ENCODE measurements around the gene STUM. TPM values are rescaled to one million over a fixed set of nuclear protein-coding genes. Genes with fewer than 3 reads are reported as not detected.

The STUM gene
- total and polyA plus RNA-seq, 2 donors: 0.80 to 1.0 TPM

GRCh38 chr1:226603022-226603857, 54.7 kb downstream of the STUM start:
- H3K4me3 ChIP-seq (ENCODE audit: low read length in 2 of 2): no peak overlapping the region
- H3K27ac ChIP-seq (ENCODE audit: low read depth in 1 of 2, low read length in 1 of 2): peak overlapping the region; percentile 41 to 43
- WGBS: 92% methylated on average over 8 of the region's 8 CpGs
- H3K36me3 ChIP-seq (ENCODE audit: control insufficient read depth in 2 of 2, insufficient read depth in 2 of 2, low read length in 1 of 2): no peaks in the 10 kb centered on the region
- H3K9me3 ChIP-seq (ENCODE audit: control insufficient read depth in 2 of 2, insufficient read depth in 1 of 2, low read length in 1 of 2): no peaks in the 10 kb centered on the region
- peaks cover 0 to 7% of the 10 kb centered on the region in 2 donors for H3K4me1 ChIP-seq (ENCODE audit: control insufficient read depth in 2 of 2, insufficient read depth in 2 of 2, low read length in 2 of 2)
- DNase-seq (ENCODE audit: low read depth in 6 of 9, low spot score in 9 of 9): peak in 1 of 9 donors; percentile 19
- H3K27me3 ChIP-seq (ENCODE audit: control insufficient read depth in 2 of 2, insufficient read depth in 1 of 2, low read length in 1 of 2): peaks cover 3 to 4% of the 10 kb centered on the region in 2 donors

- 89% methylated on average over 19 of the region's 19 CpGs for WGBS
- H3K4me1 ChIP-seq (ENCODE audit: control insufficient read depth in 2 of 2, insufficient read depth in 2 of 2, low read length in 2 of 2): peaks cover 0 to 7% of the 10 kb centered on the region in 2 donors
These were observed 55.4 kb downstream of the STUM start for GRCh38 chr1:226603858-226604559.

GRCh38 chr1:226604560-226605317, 56.2 kb downstream of the STUM start:
- Histone ChIP-seq H3K4me1 (ENCODE audit: control insufficient read depth in 2 of 2, insufficient read depth in 2 of 2, low read length in 2 of 2) (peaks cover 0 to 7% of the 10 kb centered on the region in 2 donors), H3K27me3 (ENCODE audit: control insufficient read depth in 2 of 2, insufficient read depth in 1 of 2, low read length in 1 of 2) (peaks cover 5 to 8% of the 10 kb centered on the region in 2 donors), H3K27ac (ENCODE audit: low read depth in 1 of 2, low read length in 1 of 2) (no peak overlapping the region), H3K36me3 (ENCODE audit: control insufficient read depth in 2 of 2, insufficient read depth in 2 of 2, low read length in 1 of 2) (no peaks in the 10 kb centered on the region), H3K4me3 (ENCODE audit: low read length in 2 of 2) (no peak overlapping the region), H3K9me3 (ENCODE audit: control insufficient read depth in 2 of 2, insufficient read depth in 1 of 2, low read length in 1 of 2) (no peaks in the 10 kb centered on the region)
- WGBS: 95% methylated on average over 9 of the region's 9 CpGs
- DNase-seq (ENCODE audit: low read depth in 6 of 9, low spot score in 9 of 9): no peak

More at GRCh38 chr1:226603858-226604559, 55.4 kb downstream of the STUM start:
- H3K27me3 ChIP-seq (ENCODE audit: control insufficient read depth in 2 of 2, insufficient read depth in 1 of 2, low read length in 1 of 2): peaks cover 4 to 5% of the 10 kb centered on the region in 2 donors
- DNase-seq (ENCODE audit: low read depth in 6 of 9, low spot score in 9 of 9): no peak
- H3K4me3 ChIP-seq (ENCODE audit: low read length in 2 of 2): no peak overlapping the region
- no peaks in the 10 kb centered on the region for H3K36me3 ChIP-seq (ENCODE audit: control insufficient read depth in 2 of 2, insufficient read depth in 2 of 2, low read length in 1 of 2)
- H3K27ac ChIP-seq (ENCODE audit: low read depth in 1 of 2, low read length in 1 of 2): no peak overlapping the region
- no peaks in the 10 kb centered on the region for H3K9me3 ChIP-seq (ENCODE audit: control insufficient read depth in 2 of 2, insufficient read depth in 1 of 2, low read length in 1 of 2)

- DNase-seq (ENCODE audit: low read depth in 6 of 9, low spot score in 9 of 9): no peak
- Histone ChIP-seq H3K36me3 (ENCODE audit: control insufficient read depth in 2 of 2, insufficient read depth in 2 of 2, low read length in 1 of 2) (no peaks in the 10 kb centered on the region), H3K4me1 (ENCODE audit: control insufficient read depth in 2 of 2, insufficient read depth in 2 of 2, low read length in 2 of 2) (peaks cover 0 to 7% of the 10 kb centered on the region in 2 donors), H3K27ac (ENCODE audit: low read depth in 1 of 2, low read length in 1 of 2) (no peak overlapping the region), H3K4me3 (ENCODE audit: low read length in 2 of 2) (no peak overlapping the region), H3K27me3 (ENCODE audit: control insufficient read depth in 2 of 2, insufficient read depth in 1 of 2, low read length in 1 of 2) (peaks cover 5 to 8% of the 10 kb centered on the region in 2 donors), H3K9me3 (ENCODE audit: control insufficient read depth in 2 of 2, insufficient read depth in 1 of 2, low read length in 1 of 2) (no peaks in the 10 kb centered on the region)
- WGBS: 95% methylated on average over 9 of the region's 9 CpGs
These were observed 56.9 kb downstream of the STUM start for GRCh38 chr1:226605318-226605950.

GRCh38 chr1:226606311-226607267, 58.0 kb downstream of the STUM start:
- peaks cover 0 to 7% of the 10 kb centered on the region in 2 donors for H3K4me1 ChIP-seq (ENCODE audit: control insufficient read depth in 2 of 2, insufficient read depth in 2 of 2, low read length in 2 of 2)
- H3K27me3 ChIP-seq (ENCODE audit: control insufficient read depth in 2 of 2, insufficient read depth in 1 of 2, low read length in 1 of 2): peaks cover 5 to 8% of the 10 kb centered on the region in 2 donors
- H3K9me3 ChIP-seq (ENCODE audit: control insufficient read depth in 2 of 2, insufficient read depth in 1 of 2, low read length in 1 of 2): no peaks in the 10 kb centered on the region
- H3K36me3 ChIP-seq (ENCODE audit: control insufficient read depth in 2 of 2, insufficient read depth in 2 of 2, low read length in 1 of 2): no peaks in the 10 kb centered on the region
- DNase-seq (ENCODE audit: low read depth in 6 of 9, low spot score in 9 of 9): no peak
- H3K4me3 ChIP-seq (ENCODE audit: low read length in 2 of 2): no peak overlapping the region
- WGBS: 95% methylated on average over 11 of the region's 11 CpGs
- no peak overlapping the region for H3K27ac ChIP-seq (ENCODE audit: low read depth in 1 of 2, low read length in 1 of 2)

- Histone ChIP-seq H3K4me1 (ENCODE audit: control insufficient read depth in 2 of 2, insufficient read depth in 2 of 2, low read length in 2 of 2) (peaks cover 0 to 7% of the 10 kb centered on the region in 2 donors), H3K4me3 (ENCODE audit: low read length in 2 of 2) (no peak overlapping the region), H3K27me3 (ENCODE audit: control insufficient read depth in 2 of 2, insufficient read depth in 1 of 2, low read length in 1 of 2) (peaks cover 5 to 8% of the 10 kb centered on the region in 2 donors), H3K27ac (ENCODE audit: low read depth in 1 of 2, low read length in 1 of 2) (no peak overlapping the region), H3K36me3 (ENCODE audit: control insufficient read depth in 2 of 2, insufficient read depth in 2 of 2, low read length in 1 of 2) (no peaks in the 10 kb centered on the region), H3K9me3 (ENCODE audit: control insufficient read depth in 2 of 2, insufficient read depth in 1 of 2, low read length in 1 of 2) (no peaks in the 10 kb centered on the region)
- no peak for DNase-seq (ENCODE audit: low read depth in 6 of 9, low spot score in 9 of 9)
- 98% methylated on average over 12 of the region's 12 CpGs for WGBS
These were observed 58.7 kb downstream of the STUM start for GRCh38 chr1:226607268-226607660.

GRCh38 chr1:226607821-226608220, 59.3 kb downstream of the STUM start:
- no peak for DNase-seq (ENCODE audit: low read depth in 6 of 9, low spot score in 9 of 9)
- no peaks in the 10 kb centered on the region for H3K9me3 ChIP-seq (ENCODE audit: control insufficient read depth in 2 of 2, insufficient read depth in 1 of 2, low read length in 1 of 2)
- peaks cover 5 to 8% of the 10 kb centered on the region in 2 donors for H3K27me3 ChIP-seq (ENCODE audit: control insufficient read depth in 2 of 2, insufficient read depth in 1 of 2, low read length in 1 of 2)
- no peak overlapping the region for H3K27ac ChIP-seq (ENCODE audit: low read depth in 1 of 2, low read length in 1 of 2)
- H3K36me3 ChIP-seq (ENCODE audit: control insufficient read depth in 2 of 2, insufficient read depth in 2 of 2, low read length in 1 of 2): no peaks in the 10 kb centered on the region
- H3K4me1 ChIP-seq (ENCODE audit: control insufficient read depth in 2 of 2, insufficient read depth in 2 of 2, low read length in 2 of 2): peaks cover 0 to 7% of the 10 kb centered on the region in 2 donors
- WGBS: 98% methylated on average over 1 of the region's 1 CpG
- H3K4me3 ChIP-seq (ENCODE audit: low read length in 2 of 2): no peak overlapping the region
